GM21528 (cell line): ENCODE results near the gene MCIDAS.

Source experiments
- ATAC-seq: cut with Tn5 transposase; IDR thresholded peaks from one replicate; pipeline ENCODE4 v1.9.1; 2021; ENCODE audit warnings: mild to moderate bottlenecking, moderate library complexity; ENCODE audit not compliant: unreplicated experiment, low FRiP score

The MCIDAS gene

DNA sequence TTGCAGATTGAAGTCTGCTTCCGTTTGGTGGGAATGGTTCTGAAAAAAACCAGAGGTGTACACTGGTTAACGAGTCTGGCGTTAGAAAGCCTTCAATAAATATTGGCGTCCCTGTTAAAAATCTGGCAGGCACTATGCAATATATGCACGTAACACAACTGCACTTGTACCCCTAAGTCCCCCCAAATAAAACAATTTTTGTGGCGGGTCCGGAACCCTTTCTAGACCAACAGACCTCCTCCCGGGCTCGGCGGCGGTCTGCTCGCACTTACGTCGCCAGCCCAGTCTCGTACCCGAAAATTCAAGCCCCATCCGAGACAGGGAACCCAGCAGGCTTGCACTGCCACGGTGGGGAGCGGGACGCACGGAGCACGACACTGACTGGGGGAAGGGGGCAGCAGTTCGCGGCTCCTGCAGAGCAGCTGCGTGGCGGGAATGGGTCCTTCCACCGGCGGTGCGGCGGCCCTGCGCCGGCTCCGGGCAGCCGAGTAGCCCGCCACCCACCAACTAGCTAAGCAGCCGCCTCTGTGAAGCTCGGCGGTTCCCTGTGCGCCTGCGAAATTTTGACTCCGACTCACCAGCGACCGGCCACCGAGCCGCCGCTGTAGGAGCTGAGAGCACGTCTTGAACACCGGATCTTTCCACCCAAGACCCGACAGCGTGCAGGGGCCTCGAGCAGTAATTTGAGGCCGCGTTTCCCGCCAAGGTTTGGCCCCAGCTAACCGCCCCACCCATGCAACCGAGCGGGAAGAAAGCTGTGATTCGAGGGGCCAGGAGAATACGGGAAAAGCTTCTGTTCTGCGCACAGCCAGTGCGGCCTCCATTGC lies 3.9 kb downstream of the MCIDAS start:
- ATAC-seq = no peak

DNA sequence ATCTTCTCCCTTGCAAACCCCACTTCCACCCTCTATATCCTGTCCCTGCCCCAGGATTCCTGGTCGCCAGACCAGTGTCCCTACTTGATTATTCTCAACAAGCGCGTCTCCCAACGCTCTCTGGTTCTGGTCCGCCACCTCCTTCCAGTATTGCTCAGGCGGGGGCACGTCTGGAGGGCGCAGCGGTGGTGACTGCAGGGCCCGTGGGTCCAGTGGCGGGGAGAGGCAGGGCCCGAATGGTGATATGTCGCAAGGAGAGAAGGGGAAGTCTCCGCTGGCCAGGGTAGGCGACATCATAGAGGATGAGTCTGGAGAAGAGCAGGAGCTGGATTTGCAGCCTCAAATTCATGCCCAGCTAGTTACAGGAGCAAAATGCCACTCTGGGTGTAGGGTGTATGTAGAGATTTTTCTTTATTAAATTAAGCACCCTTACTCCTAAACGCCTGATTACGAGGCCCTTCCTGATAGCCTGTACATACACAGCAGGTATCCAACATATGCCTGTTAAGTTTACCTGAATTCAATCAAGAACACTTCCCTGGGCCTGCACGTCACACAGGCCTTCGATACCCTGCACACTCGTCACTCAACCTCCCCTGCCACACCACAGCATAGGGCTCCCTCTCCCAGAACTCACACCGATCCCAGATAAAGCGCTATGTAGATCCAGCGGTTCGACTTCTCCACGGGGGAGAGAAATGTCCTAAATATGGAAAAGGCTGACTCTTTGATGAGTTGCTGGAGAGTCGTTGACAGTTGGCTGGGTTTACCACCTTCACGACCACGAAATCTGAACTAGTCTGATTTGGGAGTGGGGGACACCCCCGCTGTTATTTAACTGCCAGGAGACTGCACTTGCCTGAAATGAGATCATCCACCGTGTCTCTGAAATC lies 4.8 kb downstream of the MCIDAS start:
- ATAC-seq = no peak

- ATAC-seq = no peak
Observed at GRCh38 chr5:55220433-55221185, 6.5 kb downstream of the MCIDAS start.

DNA sequence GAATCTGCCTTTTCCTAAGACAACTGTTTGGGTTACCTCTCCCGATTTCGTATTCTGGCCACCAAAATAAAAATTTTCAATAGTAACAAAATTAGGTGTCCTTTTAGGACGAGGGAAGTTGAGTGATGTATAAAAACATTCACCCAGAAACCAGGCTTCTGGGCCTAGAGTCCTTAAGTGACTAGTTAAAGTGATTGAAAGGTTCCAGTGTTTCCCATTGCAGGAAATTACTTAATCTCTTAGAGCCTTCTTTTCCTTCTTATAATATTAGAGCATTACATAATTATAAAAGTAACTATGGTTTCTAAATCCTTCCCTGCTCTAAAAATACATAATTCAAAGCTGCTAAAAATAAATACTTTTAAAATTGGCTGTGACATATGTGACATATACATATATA lies 7.3 kb downstream of the MCIDAS start:
- ATAC-seq = no peak

DNA sequence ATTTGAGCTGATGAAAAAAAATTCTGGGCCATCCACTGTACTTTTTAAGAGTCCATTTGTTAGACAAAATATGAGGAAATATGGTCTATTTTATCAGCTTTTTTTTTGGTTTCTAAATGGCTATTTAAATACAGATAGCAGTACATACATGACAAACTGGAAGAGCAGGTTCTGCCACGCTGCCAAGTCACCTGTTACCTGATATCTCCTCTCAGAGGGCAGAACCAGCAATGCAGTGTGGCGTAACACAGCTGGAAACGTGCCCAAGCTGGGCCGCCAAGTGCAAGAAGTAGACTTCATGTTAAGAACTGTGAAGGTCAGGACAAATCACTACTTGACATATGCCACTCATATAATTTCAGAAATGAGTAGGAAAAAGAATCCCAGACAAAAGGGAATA lies 8.1 kb downstream of the MCIDAS start:
- ATAC-seq = no peak

- no peak for ATAC-seq
Observed at GRCh38 chr5:55211184-55211874, 15.8 kb downstream of the MCIDAS start.

DNA sequence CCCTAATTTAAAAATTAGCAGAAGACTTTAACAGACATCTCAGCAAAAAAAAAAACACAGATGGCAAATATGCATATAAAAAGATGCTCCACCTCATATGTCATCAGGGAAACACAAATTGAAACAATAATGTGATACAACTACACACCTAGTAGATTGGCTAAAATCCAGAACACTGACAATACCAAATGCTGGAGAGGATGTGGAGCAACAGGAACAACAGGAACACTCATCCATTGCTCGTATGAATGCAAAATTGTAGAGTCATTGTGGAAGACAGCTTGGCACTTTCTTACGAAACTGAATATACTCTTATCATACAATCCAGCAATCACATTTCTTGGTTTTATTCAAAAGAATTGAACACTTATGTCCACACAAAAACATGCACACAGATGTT lies 22.1 kb downstream of the MCIDAS start:
- no peak for ATAC-seq

- ATAC-seq = no peak
Observed at GRCh38 chr5:55191165-55191564, 36.0 kb downstream of the MCIDAS start.

DNA sequence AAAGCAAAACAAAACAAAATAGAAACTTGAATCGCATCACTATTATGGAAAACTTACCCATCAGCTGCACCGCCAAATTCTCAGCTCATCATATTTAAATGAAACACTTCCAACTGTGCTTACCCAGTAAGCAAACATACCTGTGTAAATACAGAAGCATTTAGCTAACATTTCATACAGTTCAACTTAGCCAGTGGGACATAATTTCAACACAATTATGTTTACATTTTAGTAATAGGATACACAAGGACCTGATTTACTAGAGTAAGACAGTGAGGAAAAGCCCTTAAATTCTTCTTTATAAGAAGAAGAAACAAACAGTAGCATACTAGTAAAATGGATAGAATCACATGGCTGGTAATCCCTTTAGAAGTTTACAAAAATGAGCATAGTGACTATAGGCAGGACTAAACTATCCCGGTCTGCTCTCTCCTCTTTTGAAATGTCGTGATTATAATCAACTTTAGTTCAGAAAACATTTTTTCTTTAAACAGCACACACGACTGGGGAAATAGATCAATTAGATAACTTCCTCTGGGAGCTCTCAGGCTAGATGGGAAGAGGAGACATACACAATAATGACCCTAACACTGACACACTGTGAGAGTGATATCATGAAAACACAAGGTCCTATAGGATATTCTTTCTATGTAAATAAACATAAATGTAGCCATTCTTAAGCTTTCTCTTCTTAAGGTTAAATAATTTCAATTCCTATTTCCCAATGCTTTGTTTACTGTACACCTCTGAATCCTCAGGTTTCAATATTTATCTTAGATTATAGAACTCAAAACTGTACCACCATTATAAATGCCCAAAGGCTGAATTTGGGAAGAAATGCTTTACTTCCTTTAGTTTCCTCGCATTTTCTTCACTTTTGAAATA lies 38.2 kb downstream of the MCIDAS start:
- ATAC-seq = no peak

GRCh38 chr5:55187370-55187769 lies 39.7 kb downstream of the MCIDAS start:
- no peak for ATAC-seq

DNA sequence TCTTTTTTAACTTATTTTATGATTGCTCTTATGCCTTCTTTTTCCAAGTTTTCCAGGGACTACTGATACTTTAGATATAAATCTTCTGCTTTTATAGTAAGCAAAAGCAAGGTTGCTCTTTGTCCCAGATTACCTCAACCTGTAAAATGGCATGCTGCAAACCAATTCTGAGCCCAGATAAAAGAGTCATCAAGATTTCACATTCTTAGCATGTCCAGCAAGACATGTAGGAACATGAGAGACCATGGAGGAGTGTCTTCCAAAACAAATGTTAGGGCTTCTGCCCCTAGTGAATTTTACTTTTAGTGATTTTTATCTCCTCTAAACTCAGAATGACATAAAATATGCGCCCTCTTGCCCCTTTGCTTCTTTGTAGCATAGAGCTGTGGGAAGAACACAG lies 47.1 kb downstream of the MCIDAS start:
- no peak for ATAC-seq

GRCh38 chr5:55177078-55177477 lies 50.0 kb downstream of the MCIDAS start:
- no peak for ATAC-seq

- no peak for ATAC-seq
Observed at GRCh38 chr5:55176176-55176818, 50.8 kb downstream of the MCIDAS start.

DNA sequence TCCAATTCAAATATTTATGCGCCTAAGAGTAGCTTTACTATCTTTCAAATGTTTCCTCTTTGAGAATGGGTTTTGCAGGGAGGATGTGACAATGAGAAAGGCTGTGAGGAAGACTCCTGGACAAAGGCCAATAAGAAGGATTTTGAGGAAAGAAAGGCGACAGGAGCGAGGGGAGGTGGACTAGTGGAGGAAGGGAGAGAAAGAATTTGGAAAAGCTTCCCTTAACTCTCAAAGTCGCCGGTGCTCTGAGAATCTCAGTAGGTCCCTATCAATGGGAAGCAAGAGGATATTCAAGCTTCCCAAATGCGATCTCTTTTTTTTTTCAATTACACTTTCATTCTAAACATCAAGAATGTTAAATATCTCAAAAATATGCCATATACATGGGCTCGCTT lies 51.3 kb downstream of the MCIDAS start:
- ATAC-seq = no peak

DNA sequence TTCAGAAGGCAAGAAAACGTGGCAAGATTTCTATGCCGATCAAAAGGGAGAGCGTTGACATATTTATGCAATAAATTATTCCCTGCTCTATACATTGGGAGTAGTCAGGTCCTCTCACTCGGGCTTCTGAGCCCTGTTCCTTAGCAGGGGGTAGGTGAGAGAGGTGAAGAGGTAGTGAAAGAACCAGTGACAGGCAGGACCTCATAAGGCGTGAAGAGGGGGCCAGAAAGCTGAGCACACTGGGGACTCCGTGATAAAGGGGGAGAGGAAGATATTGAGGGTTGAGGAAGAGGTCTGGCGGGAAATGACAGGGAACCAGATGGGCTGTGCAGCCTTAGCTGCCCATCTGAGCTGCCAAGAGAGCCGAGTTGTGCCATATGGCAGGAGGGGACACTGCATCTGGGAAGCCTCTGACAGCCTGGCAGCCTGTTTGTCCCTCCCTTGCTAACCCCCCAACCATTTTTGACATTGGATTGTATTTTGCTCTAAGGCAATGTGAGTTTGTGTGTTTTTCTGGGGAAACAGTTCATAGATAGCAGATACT lies 53.4 kb downstream of the MCIDAS start:
- ATAC-seq = peak; percentile 15

GRCh38 chr5:55172937-55173686 lies 54.0 kb downstream of the MCIDAS start, which contains the start of gene CDC20B:
TSS of gene CDC20B (minus strand) at chr5:55173177. CDS start at chr5:55173000, 177 bp downstream.
- ATAC-seq = peak; percentile 87

- peak; percentile 55 for ATAC-seq
Observed at GRCh38 chr5:55172051-55172899, 54.8 kb downstream of the MCIDAS start.
